NCI-H146 (cell line): ENCODE results near the gene CCL13.
"Not testable (repeated sequence)": the region's sequence is repeated elsewhere in the genome, so short reads cannot be mapped to it uniquely, and the experiment has no call there.

Experiments
- DNase-seq: peaks from one replicate; lab custom pipeline; 2025; lab: John Stamatoyannopoulos, UW

The CCL13 gene

GRCh38 chr17:34356194-34356593 lies at the start of gene CCL13:
Gene CCL13, plus strand, starts transcription at chr17:34356480. Its CDS starts 47 bp downstream, at chr17:34356527.
- no peak for DNase-seq

- no peak for DNase-seq
Observed at GRCh38 chr17:34307110-34307509, 49.2 kb upstream of the CCL13 start.

- DNase-seq = no peak
Observed at GRCh38 chr17:34308371-34308770, 47.9 kb upstream of the CCL13 start.

GRCh38 chr17:34311291-34311690 lies 45.0 kb upstream of the CCL13 start:
- no peak for DNase-seq

- no peak for DNase-seq
Observed at GRCh38 chr17:34312080-34312479, 44.2 kb upstream of the CCL13 start.

GRCh38 chr17:34313164-34313563 lies 43.1 kb upstream of the CCL13 start:
- DNase-seq = no peak

- DNase-seq = no peak
Observed at GRCh38 chr17:34314279-34314678, 42.0 kb upstream of the CCL13 start.

- DNase-seq = no peak
Observed at GRCh38 chr17:34318474-34318873, 37.8 kb upstream of the CCL13 start.

- no peak for DNase-seq
Observed at GRCh38 chr17:34319039-34319483, 37.2 kb upstream of the CCL13 start, which contains the start of gene CCL8. Gene CCL8, plus strand, starts transcription at chr17:34319435. Its CDS starts 67 bp downstream, at chr17:34319502.

- DNase-seq = no peak
Observed at GRCh38 chr17:34321964-34322363, 34.3 kb upstream of the CCL13 start.

GRCh38 chr17:34327580-34327979 lies 28.7 kb upstream of the CCL13 start:
- not testable (repeated sequence) for DNase-seq

GRCh38 chr17:34337701-34338100 lies 18.6 kb upstream of the CCL13 start:
- DNase-seq = no peak

- no peak for DNase-seq
Observed at GRCh38 chr17:34339138-34339770, 17.0 kb upstream of the CCL13 start.

GRCh38 chr17:34341916-34342315 lies 14.4 kb upstream of the CCL13 start:
- no peak for DNase-seq

- no peak for DNase-seq
Observed at GRCh38 chr17:34347063-34347462, 9.2 kb upstream of the CCL13 start.

- DNase-seq = no peak
Observed at GRCh38 chr17:34349751-34350150, 6.5 kb upstream of the CCL13 start.

- DNase-seq = no peak
Observed at GRCh38 chr17:34351096-34351495, 5.2 kb upstream of the CCL13 start.

GRCh38 chr17:34352191-34352590 lies 4.1 kb upstream of the CCL13 start:
- no peak for DNase-seq

GRCh38 chr17:34354637-34355036 lies 1.6 kb upstream of the CCL13 start:
- DNase-seq = no peak

- DNase-seq = no peak
Observed at GRCh38 chr17:34357398-34357797, 1.1 kb downstream of the CCL13 start.

- no peak for DNase-seq
Observed at GRCh38 chr17:34358631-34359030, 2.4 kb downstream of the CCL13 start.

GRCh38 chr17:34360601-34361270 lies 4.5 kb downstream of the CCL13 start:
- no peak for DNase-seq

GRCh38 chr17:34361478-34362061 lies 5.3 kb downstream of the CCL13 start:
- DNase-seq = peak; percentile 70
